SK-N-SH (cell line): Measurements from ENCODE around the gene SH3PXD2A. TPM values are rescaled to one million over a fixed set of nuclear protein-coding genes. Genes with fewer than 3 reads are reported as not detected.

Experiments used
- CTCF ChIA-PET: fragments of 300-600, 350-600 bp; formaldehyde crosslinking; extraction: SDS; loops from one replicate; lab custom pipeline; 2021; lab: Yijun Ruan, JAX
- POLR2A ChIA-PET: fragments of 350-600 bp; sonication (Branson Sonifier 250); formaldehyde crosslinking; extraction: SDS; loops from one replicate; lab custom pipeline; 2020; ENCODE audit warnings: antibody characterized with exemption, inconsistent platforms; lab: Yijun Ruan, JAX
- DNase-seq: peaks from one replicate; pipeline ENCODE4 v3.0.0; 2012
- H2AFZ ChIP-seq: fragments of 200-600 bp; sonication (generic); 2 replicates; pipeline ENCODE4 v1.8.1; 2016; ENCODE audit warnings: antibody characterized with exemption, mild to moderate bottlenecking, low read depth
- H3F3A ChIP-seq: fragments of 200-600 bp; sonication (generic); replicated peaks from 2 replicates; pipeline ENCODE3; 2016; ENCODE audit warnings: antibody characterized with exemption, mild to moderate bottlenecking; ENCODE audit not compliant: insufficient read depth
- H3K27ac ChIP-seq, 2 experiments: fragments of 200-500 bp in 1 of 2; fragments of 200-600 bp in 1 of 2; sonication (Bioruptor generic) in 1 of 2; sonication (generic), shearing (Covaris generic) in 1 of 2; 2 replicates each; pipeline versions ENCODE4 v1.5.1 to v1.6.1; 2014 to 2016; ENCODE audit warnings: low read depth in 2 of 2, inconsistent platforms in 1 of 2, low read length in 1 of 2, mild to moderate bottlenecking in 1 of 2, mixed read lengths in 1 of 2
- H3K27me3 ChIP-seq: fragments of 200-600 bp; sonication (generic), shearing (Covaris generic); 2 replicates; pipeline ENCODE4 v1.6.1; 2016; ENCODE audit warnings: mixed run types; ENCODE audit not compliant: insufficient read depth
- H3K36me3 ChIP-seq, 2 experiments: fragments of 200-500 bp in 1 of 2; fragments of 200-600 bp in 1 of 2; sonication (Bioruptor generic) in 1 of 2; sonication (generic) in 1 of 2; replicated peaks in 1 of 2; 2 replicates each; pipeline versions ENCODE3 to v1.5.1; 2014 to 2016; ENCODE audit warnings: low read length in 1 of 2, mild to moderate bottlenecking in 1 of 2; ENCODE audit not compliant: insufficient read depth in 2 of 2, control insufficient read depth in 1 of 2
- H3K4me1 ChIP-seq, 2 experiments: fragments of 200-500 bp in 1 of 2; fragments of 200-600 bp in 1 of 2; sonication (Bioruptor generic) in 1 of 2; sonication (generic), shearing (Covaris generic) in 1 of 2; 2 replicates each; pipeline versions ENCODE4 v1.5.1 to v1.6.1; 2014 to 2016; ENCODE audit warnings: low read depth in 1 of 2, low read length in 1 of 2, mixed run types in 1 of 2; ENCODE audit not compliant: insufficient read depth in 2 of 2, control insufficient read depth in 1 of 2
- H3K4me2 ChIP-seq: fragments of 200-600 bp; sonication (generic), shearing (Covaris generic); 2 replicates; pipeline ENCODE4 v1.6.1; 2017; ENCODE audit warnings: mixed run types
- H3K4me3 ChIP-seq, 2 experiments: fragments of 200-500 bp in 1 of 2; fragments of 200-600 bp in 1 of 2; sonication (Bioruptor generic) in 1 of 2; sonication (generic), shearing (Covaris generic) in 1 of 2; 2 replicates each; pipeline versions ENCODE4 v1.5.1 to v1.8.1; 2014 to 2016; ENCODE audit warnings: low read depth in 2 of 2, inconsistent platforms in 1 of 2, low read length in 1 of 2, mild to moderate bottlenecking in 1 of 2, mixed read lengths in 1 of 2, moderate library complexity in 1 of 2
- H3K79me2 ChIP-seq: fragments of 200-600 bp; sonication (generic); 2 replicates; pipeline ENCODE4 v1.8.1; 2017; ENCODE audit warnings: mild to moderate bottlenecking; ENCODE audit not compliant: insufficient read depth
- H3K9ac ChIP-seq: fragments of 200-600 bp; sonication (generic); 2 replicates; pipeline ENCODE4 v1.6.1; 2017; ENCODE audit warnings: mixed run types
- H3K9me2 ChIP-seq: fragments of 200-600 bp; sonication (generic); 2 replicates; pipeline ENCODE4 v1.6.1; 2017; ENCODE audit warnings: mixed run types
- H3K9me3 ChIP-seq: fragments of 200-600 bp; sonication (generic); 2 replicates; pipeline ENCODE4 v1.6.1; 2017; ENCODE audit warnings: mixed run types, mild to moderate bottlenecking, moderate library complexity
- H4K20me1 ChIP-seq: fragments of 200-600 bp; sonication (generic); 2 replicates; pipeline ENCODE4 v1.6.1; 2017; ENCODE audit warnings: mild to moderate bottlenecking, mixed run types; ENCODE audit not compliant: insufficient read depth
- CTCF ChIP-seq: fragments of 200-600 bp; sonication (generic); IDR thresholded peaks from 2 replicates; pipeline ENCODE4 v1.6.1; 2017; ENCODE audit warnings: antibody characterized with exemption, mild to moderate bottlenecking, moderate library complexity
- FOSL2 ChIP-seq: IDR thresholded peaks from 2 replicates; pipeline ENCODE4 v1.4.0; 2012; ENCODE audit warnings: low read depth, mild to moderate bottlenecking, moderate library complexity, borderline replicate concordance
- FOXJ3 ChIP-seq: sonication (generic); formaldehyde crosslinking; IDR thresholded peaks from 2 replicates; pipeline ENCODE4 v1.5.1; 2020; ENCODE audit warnings: mild to moderate bottlenecking, missing genetic modification reagents
- IRF3 ChIP-seq: fragments of 150-350 bp; IDR thresholded peaks from 2 replicates; pipeline ENCODE4 v1.6.1; 2016; ENCODE audit warnings: mild to moderate bottlenecking, low read depth, low read length
- MAX ChIP-seq: IDR thresholded peaks from 2 replicates; pipeline ENCODE4 v1.4.0; 2012; ENCODE audit warnings: low read depth
- MXI1 ChIP-seq: IDR thresholded peaks from 2 replicates; pipeline ENCODE4 v1.6.1; 2012; ENCODE audit warnings: mild to moderate bottlenecking, low read depth, low read length, improper control_type of control experiment
- PBX3 ChIP-seq: IDR thresholded peaks from 2 replicates; pipeline ENCODE4; 2012
- RFX5 ChIP-seq: IDR thresholded peaks from 2 replicates; pipeline ENCODE4 v1.6.1; 2012; ENCODE audit warnings: mild to moderate bottlenecking, improper control_type of control experiment, low read length
- WGBS: methylation state at CpG from one replicate; pipeline ENCODE4 v1.1.6; 2017; ENCODE audit warnings: low lambda C conversion rate; 5-methylcytosine and 5-hydroxymethylcytosine counted together
- polyA plus RNA-seq, 3 experiments: library from polyadenylated mRNA; depleted of rRNA; stranded (reverse); fragments of >200 nt; gene quantifications; 2 replicates each; pipeline ENCODE4 v1.2.3, GENCODE V29; 2012

SH3PXD2A gene
- polyA plus RNA-seq, 1 of the 3 experiments (the other 2 are of a cell fraction), result 2.5 TPM

GRCh38 chr10:103659674-103660363, 195.6 kb downstream of the SH3PXD2A start (continued):
- TF ChIP-seq MXI1 (no peak), CTCF (no peak), IRF3 (no peak)
- TF ChIP-seq, all 33 proteins: peak for 0

GRCh38 chr10:103658049-103658577, 197.3 kb downstream of the SH3PXD2A start:
- H3K4me3 ChIP-seq, result no peak overlapping the region
- H3K9me3 ChIP-seq, result no peaks in the 10 kb centered on the region
- H3K4me1 ChIP-seq, result peaks cover 0 to 10% of the 10 kb centered on the region in 2 experiments; a peak in 1 of 4 replicates
- H3K27me3 ChIP-seq, result no peaks in the 10 kb centered on the region
- H4K20me1 ChIP-seq, result no peaks in the 10 kb centered on the region
- H3K36me3 ChIP-seq, result no peaks in the 10 kb centered on the region
- no peaks in the 10 kb centered on the region for H3K9me2 ChIP-seq
- H3K79me2 ChIP-seq, result no peaks in the 10 kb centered on the region
- H3K9ac ChIP-seq, result no peak overlapping the region
- POLR2A ChIA-PET, result no interaction called here
- no peaks in the 10 kb centered on the region for H3F3A ChIP-seq
- DNase-seq, result no peak
- TF ChIP-seq FOSL2 (no peak), FOXJ3 (CRISPR knock-in tag) (no peak), RFX5 (no peak), MAX (no peak), PBX3 (no peak)
- TF ChIP-seq, all 33 proteins: peak for 0
- Histone ChIP-seq H3K27ac (no peak overlapping the region), H2AFZ (no peak overlapping the region), H3K4me2 (no peak overlapping the region)
- CTCF ChIA-PET, result interaction anchor here (1.2 to 3.8 kb wide), 5 partner anchors 22 to 170 kb away, joined by 3 to 12 read pairs (median 4); no protein-coding TSS in a partner anchor
- 97% methylated on average over 3 of the region's 4 CpGs for WGBS
